B cell (primary cell): ENCODE measurements around the gene ETV1. TPM values are rescaled to one million over a fixed set of nuclear protein-coding genes. Genes with fewer than 3 reads are reported as not detected.

ENCODE experiments used
- ATAC-seq: fragments of 200-7000 bp; cut with Tn5 transposase; one replicate; pipeline ENCODE4 v1.10.0; 2021; ENCODE audit warnings: low read depth, mild to moderate bottlenecking, moderate number of reproducible peaks, moderate library complexity
- CTCF ChIA-PET: fragments of 350-600 bp; sonication (Branson Sonifier 250); formaldehyde crosslinking; loops from one replicate; lab custom pipeline; 2021; ENCODE audit warnings: antibody characterized with exemption, inconsistent platforms; lab: Charles Lee
- POLR2A ChIA-PET: fragments of 350-600 bp; sonication (Branson Sonifier 250); formaldehyde crosslinking; loops from one replicate; lab custom pipeline; 2021; ENCODE audit warnings: antibody characterized with exemption; lab: Charles Lee
- DNase-seq: peaks from one replicate; pipeline ENCODE4 v3.0.0; 2013
- H2AFZ ChIP-seq: 2 replicates; pipeline ENCODE4 v1.6.1; 2012; ENCODE audit warnings: mild to moderate bottlenecking, low read depth, low read length; ENCODE audit not compliant: insufficient read depth, poor library complexity, severe bottlenecking
- H3K27ac ChIP-seq, 2 donors: 1 replicate in 1 of 2; 2 replicates in 1 of 2; pipeline ENCODE4 v1.5.1; 2012 to 2013; ENCODE audit warnings: low read length in 2 of 2, mild to moderate bottlenecking in 2 of 2, moderate library complexity in 1 of 2
- H3K27me3 ChIP-seq, 4 experiments: fragments of 200-600 bp in 1 of 4; sonication (generic) in 1 of 4; replicated peaks in 1 of 4; 1 replicate in 2 of 4; 2 replicates in 2 of 4; pipeline versions ENCODE4 v1.6.1 to v1.7.0; 2013 to 2016; ENCODE audit warnings: low read length in 3 of 4, mild to moderate bottlenecking in 2 of 4, mixed read lengths in 1 of 4, moderate library complexity in 1 of 4; ENCODE audit not compliant: insufficient read depth in 4 of 4, control insufficient read depth in 3 of 4; ENCODE audit errors: control extremely low read depth in 1 of 4
- H3K36me3 ChIP-seq, 2 experiments: replicated peaks in 1 of 2; 1 replicate in 1 of 2; 2 replicates in 1 of 2; pipeline versions ENCODE4 v1.6.1 to v1.7.1; 2013; ENCODE audit warnings: low read length in 1 of 2; ENCODE audit not compliant: insufficient read depth in 2 of 2, control insufficient read depth in 1 of 2; ENCODE audit errors: control extremely low read depth in 1 of 2, extremely low read depth in 1 of 2
- H3K4me1 ChIP-seq, 2 donors: fragments of 200-600 bp in 1 of 2; sonication (generic) in 1 of 2; 1 replicate in 1 of 2; 2 replicates in 1 of 2; pipeline versions ENCODE4 v1.5.1 to v1.6.1; 2013 to 2017; ENCODE audit warnings: low read length in 2 of 2; ENCODE audit not compliant: control insufficient read depth in 2 of 2, insufficient read depth in 2 of 2
- H3K4me2 ChIP-seq: replicated peaks from 2 replicates; pipeline ENCODE3; 2012; ENCODE audit warnings: mild to moderate bottlenecking, low read depth, low read length; ENCODE audit not compliant: poor library complexity, severe bottlenecking
- H3K4me3 ChIP-seq, 5 experiments: fragments of 200-600 bp in 1 of 5; sonication (generic) in 1 of 5; 1 replicate in 3 of 5; 2 replicates in 2 of 5; pipeline versions ENCODE4 v1.5.1 to v1.7.0; 2011 to 2016; ENCODE audit warnings: low read length in 4 of 5, mild to moderate bottlenecking in 4 of 5, low read depth in 2 of 5, control low read depth in 1 of 5, moderate library complexity in 1 of 5; ENCODE audit not compliant: insufficient read depth in 1 of 5; ENCODE audit errors: control extremely low read depth in 1 of 5, extremely low read depth in 1 of 5
- H3K79me2 ChIP-seq: fragments of 200-600 bp; sonication (generic); one replicate; pipeline ENCODE4 v1.6.0; 2016; ENCODE audit warnings: low read length; ENCODE audit not compliant: control insufficient read depth, insufficient read depth
- H3K9ac ChIP-seq: fragments of 200-600 bp; sonication (generic); 2 replicates; pipeline ENCODE4 v1.6.1; 2017; ENCODE audit warnings: mild to moderate bottlenecking, low read length, moderate library complexity
- H3K9me3 ChIP-seq, 3 donors: one replicate each; pipeline versions ENCODE4 v1.6.1 to v1.7.1; 2013; ENCODE audit warnings: low read length in 2 of 3; ENCODE audit not compliant: control insufficient read depth in 2 of 3, insufficient read depth in 1 of 3; ENCODE audit errors: control extremely low read depth in 1 of 3
- H4K20me1 ChIP-seq: 2 replicates; pipeline ENCODE4 v1.6.0; 2012; ENCODE audit warnings: mild to moderate bottlenecking, low read length; ENCODE audit not compliant: insufficient read depth, control insufficient read depth, poor library complexity, severe bottlenecking
- H3K27ac Mint-ChIP-seq: one replicate; pipeline ENCODE4 v1.8.0; 2021; ENCODE audit warnings: mixed read lengths
- H3K27me3 Mint-ChIP-seq: one replicate; pipeline ENCODE4 v1.8.0; 2021; ENCODE audit warnings: mixed read lengths
- H3K4me1 Mint-ChIP-seq: one replicate; pipeline ENCODE4 v1.8.0; 2021; ENCODE audit warnings: mixed read lengths
- H3K4me3 Mint-ChIP-seq: one replicate; pipeline ENCODE4 v1.8.0; 2021; ENCODE audit warnings: mixed read lengths
- H3K9me3 Mint-ChIP-seq: one replicate; pipeline ENCODE4 v1.8.0; 2022; ENCODE audit warnings: mixed read lengths; ENCODE audit not compliant: insufficient read depth
- CTCF ChIP-seq: fragments of 200-600 bp; IDR thresholded peaks from one replicate; pipeline ENCODE4 v1.8.0; 2022; ENCODE audit warnings: antibody characterized with exemption, mild to moderate bottlenecking
- EZH2 ChIP-seq: IDR thresholded peaks from 2 replicates; pipeline ENCODE4 v1.6.1; 2012; ENCODE audit warnings: borderline replicate concordance, low read depth, mild to moderate bottlenecking, moderate library complexity, low read length; ENCODE audit not compliant: insufficient read depth, poor library complexity, severe bottlenecking
- WGBS: methylation state at CpG from one replicate; pipeline ENCODE4 v1.1.5; 2013; ENCODE audit warnings: missing lambda C conversion rate; ENCODE audit not compliant: insufficient coverage; 5-methylcytosine and 5-hydroxymethylcytosine counted together
- intact Hi-C: fragments of 100-400 bp; cut with micrococcal nuclease; formaldehyde crosslinking; loops from one replicate; pipeline ENCODE4 v1.10.0; 2022
- polyA plus RNA-seq: library from polyadenylated mRNA; depleted of rRNA; stranded (reverse); fragments of >200 nt; gene quantifications from 2 replicates; pipeline ENCODE4 v1.2.3, GENCODE V29; 2012
- total RNA-seq, 2 donors: library from RNA; stranded (reverse); fragments of 120-200 nt in 1 of 2; gene quantifications; 1 replicate in 1 of 2; 2 replicates in 1 of 2; pipeline versions ENCODE4 v1.2.3 to v1.2.4, GENCODE V29; 2013 to 2022

The ETV1 gene
- total and polyA plus RNA-seq, 2 donors (not counting 1 experiment from before 2014, with no cell fraction given): not detected

GRCh38 chr7:13989949-13990305 is 461 bp upstream of the ETV1 start:
- no peak overlapping the region for H3K27ac Mint-ChIP-seq
- H3K4me1 ChIP-seq: peaks cover 26 to 28% of the 10 kb centered on the region in 2 donors

GRCh38 chr7:13988731-13989125 is 738 bp downstream of the ETV1 start:
- Histone ChIP-seq H3K36me3 (no peaks in the 10 kb centered on the region), H4K20me1 (no peaks in the 10 kb centered on the region), H3K4me3 (peak overlapping the region in 1 of 5 experiments; percentile 59), H2AFZ (no peak overlapping the region), H3K4me1 (peaks cover 26 to 28% of the 10 kb centered on the region in 2 donors), H3K27me3 (peaks cover 0 to 29% (median 25%) of the 10 kb centered on the region in 4 experiments), H3K4me2 (peak overlapping the region; percentile 73), H3K9ac (no peak overlapping the region), H3K79me2 (no peaks in the 10 kb centered on the region), H3K27ac (no peak overlapping the region), H3K9me3 (peaks cover 0 to 10% (median 0%) of the 10 kb centered on the region in 3 donors)
- no peak overlapping the region for H3K27ac Mint-ChIP-seq
- H3K9me3 Mint-ChIP-seq: no peaks in the 10 kb centered on the region
- intact Hi-C loops: no loop called here
- H3K4me1 Mint-ChIP-seq: no peaks in the 10 kb centered on the region
- CTCF ChIA-PET: no interaction called here
- WGBS: no CpG with 5 or more reads among the region's 5 CpGs
- no peak overlapping the region for H3K4me3 Mint-ChIP-seq
- no peak for ATAC-seq
- no peak for TF ChIP-seq EZH2
- no peak for TF ChIP-seq CTCF
- DNase-seq: no peak
- H3K27me3 Mint-ChIP-seq: no peaks in the 10 kb centered on the region
- POLR2A ChIA-PET: no interaction called here

More at GRCh38 chr7:13989949-13990305, 461 bp upstream of the ETV1 start:
- Histone ChIP-seq H4K20me1 (no peaks in the 10 kb centered on the region), H3K9me3 (peaks cover 0 to 10% (median 0%) of the 10 kb centered on the region in 3 donors), H3K79me2 (no peaks in the 10 kb centered on the region), H3K36me3 (no peaks in the 10 kb centered on the region), H3K9ac (peak overlapping the region; percentile 61), H3K4me2 (peak overlapping the region; percentile 73), H3K27ac (no peak overlapping the region), H3K4me3 (peak overlapping the region in 4 of 5 experiments; percentile 43 to 73 (median 56)), H3K27me3 (peaks cover 0 to 29% (median 25%) of the 10 kb centered on the region in 4 experiments), H2AFZ (no peak overlapping the region)
- 0% methylated on average over 5 of the region's 13 CpGs for WGBS
- CTCF ChIA-PET: no interaction called here
- intact Hi-C loops: no loop called here
- DNase-seq: no peak
- H3K27me3 Mint-ChIP-seq: no peaks in the 10 kb centered on the region
- POLR2A ChIA-PET: no interaction called here
- H3K4me3 Mint-ChIP-seq: no peak overlapping the region
- ATAC-seq: no peak
- TF ChIP-seq EZH2: no peak
- no peak for TF ChIP-seq CTCF
- no peaks in the 10 kb centered on the region for H3K4me1 Mint-ChIP-seq
- H3K9me3 Mint-ChIP-seq: peaks cover 4% of the 10 kb centered on the region
